Gastroesophageal sphincter (tissue), 4 donors: ENCODE data around the gene CHST5. TPM values are rescaled to one million over a fixed set of nuclear protein-coding genes. Genes with fewer than 3 reads are reported as not detected.
"Not testable (repeated sequence)": the region's sequence is repeated elsewhere in the genome, so short reads cannot be mapped to it uniquely, and the experiment has no call there.

Experiments used
- ATAC-seq: fragments of 150-250 bp; one replicate; pipeline ENCODE4 v1.9.1; 2016; ENCODE audit warnings: mild to moderate bottlenecking, moderate library complexity
- H3K27ac ChIP-seq, 4 donors: fragments of 200-600 bp; sonication (generic) in 3 of 4; 1 replicate in 3 of 4; 2 replicates in 1 of 4; pipeline ENCODE4 v1.5.1; 2016 to 2019
- H3K27me3 ChIP-seq: fragments of 200-600 bp; sonication (generic); one replicate; pipeline ENCODE4 v1.5.1; 2019
- H3K36me3 ChIP-seq, 2 donors: fragments of 200-600 bp; sonication (generic); one replicate each; pipeline ENCODE4 v1.5.1; 2019; ENCODE audit warnings: control low read depth in 1 of 2
- H3K4me1 ChIP-seq, 3 donors: fragments of 200-600 bp; sonication (generic); 1 replicate in 2 of 3; 2 replicates in 1 of 3; pipeline ENCODE4 v1.5.1; 2016 to 2019; ENCODE audit warnings: control low read depth in 2 of 3
- H3K4me3 ChIP-seq, 2 donors: fragments of 200-600 bp; sonication (generic); one replicate each; pipeline ENCODE4 v1.5.1; 2019; ENCODE audit warnings: mild to moderate bottlenecking in 1 of 2, moderate library complexity in 1 of 2
- H3K9me3 ChIP-seq, 3 donors: fragments of 200-600 bp; sonication (generic); one replicate each; pipeline ENCODE4 v1.5.1; 2017 to 2019; ENCODE audit warnings: control low read depth in 2 of 3
- EP300 ChIP-seq: sonication (generic); formaldehyde crosslinking; IDR thresholded peaks from one replicate; pipeline ENCODE4 v1.6.1; 2017; ENCODE audit warnings: antibody characterized with exemption, mild to moderate bottlenecking
- POLR2A ChIP-seq, 2 donors: fragments of 450-650 bp; IDR thresholded peaks; one replicate each; pipeline ENCODE4 v1.6.1; 2017; ENCODE audit warnings: antibody characterized with exemption in 2 of 2, mild to moderate bottlenecking in 2 of 2, moderate library complexity in 1 of 2
- POLR2AphosphoS5 ChIP-seq: sonication (generic); formaldehyde crosslinking; IDR thresholded peaks from one replicate; pipeline ENCODE4 v1.6.1; 2017; ENCODE audit warnings: antibody characterized with exemption
- WGBS, 2 donors: methylation state at CpG; one replicate each; pipeline ENCODE4 v1.1.5; 2018; ENCODE audit warnings: low coverage in 1 of 2; 5-methylcytosine and 5-hydroxymethylcytosine counted together
- total RNA-seq, 4 donors: library from RNA; depleted of rRNA; stranded (reverse); fragments of >200 nt; gene quantifications; one replicate each; pipeline ENCODE4 v1.1.0, GENCODE V29; 2016
- TF ChIP-seq, protein P1 (sequence below), 4 experiments: fragments of 200-600 bp in 2 of 4; fragments of 450-650 bp in 2 of 4; sonication (generic) in 1 of 4; IDR thresholded peaks; one replicate each; pipeline ENCODE4 v1.5.1; 2017 to 2019; ENCODE audit warnings: antibody characterized with exemption in 4 of 4, mild to moderate bottlenecking in 2 of 4, moderate library complexity in 2 of 4

The CHST5 gene
- total RNA-seq, 4 donors from 2014 or later = not detected

DNA sequence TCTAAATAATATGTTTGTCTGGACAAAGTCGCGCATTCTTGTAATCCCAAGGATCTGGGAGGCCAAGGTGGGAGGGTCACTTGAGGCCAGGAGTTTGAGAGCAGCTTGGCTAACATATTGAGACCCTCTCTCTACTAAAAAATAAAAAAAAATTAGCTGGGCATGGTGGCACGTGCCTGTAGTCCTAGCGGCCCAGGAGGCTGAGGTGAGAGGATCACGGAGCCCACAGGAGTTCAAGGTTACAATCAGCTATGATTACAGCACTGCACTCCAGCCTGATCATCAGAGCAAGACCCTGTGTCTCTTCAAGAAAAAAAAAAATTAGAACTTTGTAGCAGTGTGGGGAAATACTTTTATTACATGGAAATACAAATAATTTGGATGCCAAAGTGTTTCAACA, 34.5 kb downstream of the CHST5 start:
- Histone ChIP-seq H3K36me3 (no peaks in the 10 kb centered on the region), H3K4me3 (no peak overlapping the region), H3K27ac (peak overlapping the region in 3 of 4 donors; percentile 45 to 59 (median 46)), H3K9me3 (no peaks in the 10 kb centered on the region), H3K4me1 (peaks cover 0 to 24% (median 0%) of the 10 kb centered on the region in 3 donors), H3K27me3 (no peaks in the 10 kb centered on the region)
- TF ChIP-seq POLR2AphosphoS5 = no peak
- TF ChIP-seq EP300 = no peak
- TF ChIP-seq, protein P1, sequence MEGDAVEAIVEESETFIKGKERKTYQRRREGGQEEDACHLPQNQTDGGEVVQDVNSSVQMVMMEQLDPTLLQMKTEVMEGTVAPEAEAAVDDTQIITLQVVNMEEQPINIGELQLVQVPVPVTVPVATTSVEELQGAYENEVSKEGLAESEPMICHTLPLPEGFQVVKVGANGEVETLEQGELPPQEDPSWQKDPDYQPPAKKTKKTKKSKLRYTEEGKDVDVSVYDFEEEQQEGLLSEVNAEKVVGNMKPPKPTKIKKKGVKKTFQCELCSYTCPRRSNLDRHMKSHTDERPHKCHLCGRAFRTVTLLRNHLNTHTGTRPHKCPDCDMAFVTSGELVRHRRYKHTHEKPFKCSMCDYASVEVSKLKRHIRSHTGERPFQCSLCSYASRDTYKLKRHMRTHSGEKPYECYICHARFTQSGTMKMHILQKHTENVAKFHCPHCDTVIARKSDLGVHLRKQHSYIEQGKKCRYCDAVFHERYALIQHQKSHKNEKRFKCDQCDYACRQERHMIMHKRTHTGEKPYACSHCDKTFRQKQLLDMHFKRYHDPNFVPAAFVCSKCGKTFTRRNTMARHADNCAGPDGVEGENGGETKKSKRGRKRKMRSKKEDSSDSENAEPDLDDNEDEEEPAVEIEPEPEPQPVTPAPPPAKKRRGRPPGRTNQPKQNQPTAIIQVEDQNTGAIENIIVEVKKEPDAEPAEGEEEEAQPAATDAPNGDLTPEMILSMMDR (IDR thresholded peaks at IDR 0.05) = no peak
- TF ChIP-seq POLR2A (IDR thresholded peaks at IDR 0.05) = no peak
- WGBS, 2 donors = 77 to 83% methylated on average over 4 to 5 of the region's 5 CpGs
- no peak for ATAC-seq

DNA sequence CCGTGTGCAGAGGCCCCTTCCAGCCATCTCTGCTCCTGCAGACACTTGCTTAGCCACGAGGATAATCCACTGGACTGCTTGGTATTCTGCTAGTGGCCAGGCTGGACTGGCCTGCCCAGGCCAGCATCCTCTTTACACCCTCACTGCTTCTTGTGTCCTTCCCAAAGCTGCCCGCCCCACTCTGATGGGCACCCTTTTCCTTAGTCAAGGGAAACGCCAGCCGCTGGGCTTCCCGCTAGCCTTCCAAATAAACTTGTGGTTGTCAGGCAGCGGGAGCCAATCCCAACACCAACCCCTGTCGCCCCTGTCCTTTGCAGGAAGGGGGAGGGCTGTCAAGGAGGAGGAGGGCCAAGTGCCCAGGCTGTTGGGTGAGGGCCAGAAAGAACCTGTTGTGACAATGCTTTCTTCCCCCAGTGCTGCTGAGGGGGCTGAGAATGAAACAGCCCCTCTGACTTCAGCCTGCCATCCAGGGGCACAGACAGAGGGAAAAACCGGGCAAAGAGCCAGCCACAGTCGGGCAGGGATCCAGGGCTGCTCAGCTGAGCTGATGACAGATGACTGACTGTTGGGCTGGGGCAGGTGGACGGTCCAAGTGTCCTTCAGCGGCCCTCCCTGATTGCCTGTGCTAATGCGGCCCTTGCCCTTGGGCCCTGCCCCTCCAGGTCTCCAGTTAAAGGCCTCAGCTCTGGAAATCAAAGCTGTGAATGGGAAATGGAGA, 37.1 kb downstream of the CHST5 start:
- 0% methylated on average over 1 of the region's 13 CpGs; no CpG with 5 or more reads in 1 of the 2 donors for WGBS, 2 donors
- not testable (repeated sequence) for ATAC-seq, H3K4me3 ChIP-seq, H3K27me3 ChIP-seq, H3K9me3 ChIP-seq, H3K36me3 ChIP-seq
- Histone ChIP-seq H3K27ac (peak overlapping the region in 3 of 4 donors; percentile 64 to 66 (median 66)), H3K4me1 (peaks cover 0 to 41% (median 0%) of the 10 kb centered on the region in 3 donors)

GRCh38 chr16:75497558-75497957, 38.4 kb downstream of the CHST5 start:
- Histone ChIP-seq H3K4me3 (no peak overlapping the region), H3K27me3 (no peaks in the 10 kb centered on the region), H3K4me1 (peaks cover 0 to 40% (median 0%) of the 10 kb centered on the region in 3 donors), H3K9me3 (no peaks in the 10 kb centered on the region), H3K36me3 (no peaks in the 10 kb centered on the region), H3K27ac (peak overlapping the region in 1 of 4 donors; percentile 4)
- TF ChIP-seq EP300 = no peak
- TF ChIP-seq POLR2AphosphoS5 = no peak
- TF ChIP-seq POLR2A (IDR thresholded peaks at IDR 0.05) = no peak
- TF ChIP-seq, protein P1 (IDR thresholded peaks at IDR 0.05) = no peak
- no peak for ATAC-seq
- 48 to 58% methylated on average over 4 of the region's 4 CpGs for WGBS, 2 donors

GRCh38 chr16:75495076-75495674, 40.7 kb downstream of the CHST5 start, which contains the start of gene CHST6:
Gene CHST6 (minus strand): TSS chr16:75495441. CDS start chr16:75479828, 15,613 bp downstream.
- Histone ChIP-seq H3K4me1 (peaks cover 0 to 26% (median 0%) of the 10 kb centered on the region in 3 donors), H3K27me3 (no peaks in the 10 kb centered on the region), H3K27ac (peak within 1 kb of the TSS in 2 of 4 donors; percentile 19 to 53), H3K36me3 (no peaks in the 10 kb centered on the region), H3K4me3 (peak within 1 kb of the TSS; percentile 18 to 50), H3K9me3 (no peaks in the 10 kb centered on the region)
- WGBS, 2 donors = 3% methylated on average over 5 of the region's 43 CpGs; no CpG with 5 or more reads in 1 of the 2 donors
- peak; percentile 63 for ATAC-seq
- TF ChIP-seq, protein P1 (IDR thresholded peaks at IDR 0.05) = no peak
- TF ChIP-seq POLR2A (IDR thresholded peaks at IDR 0.05) = no peak
- no peak for TF ChIP-seq POLR2AphosphoS5
- no peak for TF ChIP-seq EP300

- Histone ChIP-seq H3K4me1 (peaks cover 0 to 26% (median 0%) of the 10 kb centered on the region in 3 donors), H3K27ac (peak overlapping the region in 2 of 4 donors; percentile 19 to 53), H3K9me3 (no peaks in the 10 kb centered on the region), H3K4me3 (peak overlapping the region; percentile 18 to 50), H3K27me3 (no peaks in the 10 kb centered on the region), H3K36me3 (no peaks in the 10 kb centered on the region)
- WGBS, 2 donors = 0 to 2% methylated on average over 1 to 9 of the region's 26 CpGs
- TF ChIP-seq, protein P1 (IDR thresholded peaks at IDR 0.05) = no peak
- TF ChIP-seq POLR2A (IDR thresholded peaks at IDR 0.05) (no peak), POLR2AphosphoS5 (no peak), EP300 (no peak)
- peak; percentile 17 for ATAC-seq
Measured at GRCh38 chr16:75494661-75495075, 41.2 kb downstream of the CHST5 start.
